ENCODE measurements around the gene AMZ1. TPM values are rescaled to one million over a fixed set of nuclear protein-coding genes. Genes with fewer than 3 reads are reported as not detected.
A peak's percentile ranks its signal among the peaks of the same experiment; 100 is the strongest.

AMZ1 gene
- total and polyA plus RNA-seq, 2 donors (not counting 1 experiment from before 2014, with no cell fraction given): 0.26 to 0.33 TPM

DNA sequence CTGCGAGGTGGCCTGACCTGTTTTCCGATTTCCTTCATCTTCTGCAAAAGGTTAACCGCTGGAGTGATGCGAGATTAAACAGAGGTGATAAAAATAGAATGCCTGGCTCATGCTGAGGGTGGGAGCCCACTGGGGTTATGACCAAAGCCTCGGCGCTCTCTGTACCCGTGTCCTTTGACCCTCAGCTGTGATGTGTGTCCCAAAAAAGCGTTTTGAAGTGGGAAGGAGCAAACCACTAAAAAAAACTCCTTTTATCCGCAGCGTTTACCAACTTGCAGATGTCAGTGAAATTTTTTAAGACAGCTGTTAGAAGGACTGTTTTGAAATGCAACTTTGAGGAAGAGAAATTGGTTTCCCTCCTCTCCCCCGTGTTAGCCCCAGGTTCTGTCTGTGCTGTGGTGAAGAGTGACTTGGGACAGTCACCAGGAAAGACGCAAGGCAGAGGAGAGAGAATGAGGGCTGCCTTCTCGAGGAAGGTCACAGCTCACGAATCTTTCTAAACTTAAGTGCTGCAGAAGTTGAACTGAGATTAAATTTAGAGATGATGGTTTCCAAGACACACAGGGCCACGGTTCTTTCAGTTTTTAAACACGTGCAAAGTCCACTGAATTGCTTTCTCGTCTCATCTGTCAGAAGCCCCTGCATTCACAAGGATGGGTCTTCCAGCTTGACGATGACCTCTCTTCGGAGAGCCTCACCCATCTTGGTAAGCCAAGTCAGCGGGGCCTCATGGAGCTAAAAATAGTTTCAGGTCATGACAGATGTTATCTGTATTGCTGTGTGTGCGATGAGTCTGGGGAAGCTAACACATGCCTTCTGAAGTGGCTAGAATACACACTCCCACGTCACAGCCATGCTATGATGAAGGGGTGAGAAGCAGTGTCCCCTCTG, 27.6 kb downstream of the AMZ1 start:
- Histone ChIP-seq H3K36me3 (ENCODE audit: control insufficient read depth, insufficient read depth, low read length) (peaks cover 4% of the 10 kb centered on the region), H3K27ac (ENCODE audit: insufficient read depth, low read length) (no peak overlapping the region), H3K9me3 (ENCODE audit: control insufficient read depth, insufficient read depth, low read depth, low read length) (no peaks in the 10 kb centered on the region), H3K27me3 (ENCODE audit: control insufficient read depth, insufficient read depth, low read length) (no peaks in the 10 kb centered on the region), H4K20me1 (ENCODE audit: control insufficient read depth, extremely low read depth, insufficient read depth, low read length) (no peaks in the 10 kb centered on the region), H3K4me2 (ENCODE audit: extremely low read depth, insufficient read depth, low read length) (no peak overlapping the region), H3K4me1 (ENCODE audit: control insufficient read depth, extremely low read depth, insufficient read depth, low read length) (peaks cover 22% of the 10 kb centered on the region), H2AFZ (ENCODE audit: low read length) (no peak overlapping the region), H3K4me3 (replicated peaks in 1 of 4; ENCODE audit: control extremely low read depth in 1 of 4, insufficient read depth in 1 of 4, low read depth in 3 of 4, low read length in 4 of 4) (no peak overlapping the region), H3K79me2 (ENCODE audit: control insufficient read depth, insufficient read depth, low read length) (no peaks in the 10 kb centered on the region), H3K9ac (ENCODE audit: insufficient read depth, low read length) (no peak overlapping the region)
- TF ChIP-seq EZH2 (IDR thresholded peaks at IDR 0.05; ENCODE audit: low read length, missing control alignments): no peak
- TF ChIP-seq, protein P1, sequence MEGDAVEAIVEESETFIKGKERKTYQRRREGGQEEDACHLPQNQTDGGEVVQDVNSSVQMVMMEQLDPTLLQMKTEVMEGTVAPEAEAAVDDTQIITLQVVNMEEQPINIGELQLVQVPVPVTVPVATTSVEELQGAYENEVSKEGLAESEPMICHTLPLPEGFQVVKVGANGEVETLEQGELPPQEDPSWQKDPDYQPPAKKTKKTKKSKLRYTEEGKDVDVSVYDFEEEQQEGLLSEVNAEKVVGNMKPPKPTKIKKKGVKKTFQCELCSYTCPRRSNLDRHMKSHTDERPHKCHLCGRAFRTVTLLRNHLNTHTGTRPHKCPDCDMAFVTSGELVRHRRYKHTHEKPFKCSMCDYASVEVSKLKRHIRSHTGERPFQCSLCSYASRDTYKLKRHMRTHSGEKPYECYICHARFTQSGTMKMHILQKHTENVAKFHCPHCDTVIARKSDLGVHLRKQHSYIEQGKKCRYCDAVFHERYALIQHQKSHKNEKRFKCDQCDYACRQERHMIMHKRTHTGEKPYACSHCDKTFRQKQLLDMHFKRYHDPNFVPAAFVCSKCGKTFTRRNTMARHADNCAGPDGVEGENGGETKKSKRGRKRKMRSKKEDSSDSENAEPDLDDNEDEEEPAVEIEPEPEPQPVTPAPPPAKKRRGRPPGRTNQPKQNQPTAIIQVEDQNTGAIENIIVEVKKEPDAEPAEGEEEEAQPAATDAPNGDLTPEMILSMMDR (conservative IDR thresholded peaks at IDR 0.05 in 1 of 2, IDR thresholded peaks at IDR 0.05 in 1 of 2; ENCODE audit: low read depth in 1 of 2, low read length in 2 of 2): no peak
- DNase-seq (ENCODE audit: low read depth in 2 of 2): peak in 1 of 2 donors; percentile 26

DNA sequence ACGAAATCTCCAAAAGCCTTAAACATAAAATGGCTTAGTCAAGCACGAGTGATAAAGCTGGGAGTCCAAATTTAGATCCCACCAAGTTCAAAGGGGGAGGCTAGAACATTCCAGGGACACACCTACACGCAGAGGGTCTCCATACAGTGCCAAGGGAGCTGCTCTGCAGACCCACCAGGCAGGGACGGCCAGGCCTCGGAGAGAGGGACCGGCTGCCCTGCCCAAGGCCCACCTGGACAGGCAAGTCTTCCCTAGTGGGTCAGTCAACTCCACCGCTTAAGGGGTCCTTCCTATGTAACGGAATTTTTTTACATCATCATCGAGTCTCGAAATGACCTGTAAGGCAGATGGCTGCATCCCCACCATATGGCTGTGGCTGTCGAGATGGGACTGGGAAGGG, 28.5 kb downstream of the AMZ1 start:
- Histone ChIP-seq H2AFZ (ENCODE audit: low read length) (no peak overlapping the region), H3K9me3 (ENCODE audit: control insufficient read depth, insufficient read depth, low read depth, low read length) (no peaks in the 10 kb centered on the region), H3K4me3 (replicated peaks in 1 of 4; ENCODE audit: control extremely low read depth in 1 of 4, insufficient read depth in 1 of 4, low read depth in 3 of 4, low read length in 4 of 4) (no peak overlapping the region), H3K4me1 (ENCODE audit: control insufficient read depth, extremely low read depth, insufficient read depth, low read length) (peaks cover 22% of the 10 kb centered on the region), H3K79me2 (ENCODE audit: control insufficient read depth, insufficient read depth, low read length) (no peaks in the 10 kb centered on the region), H3K9ac (ENCODE audit: insufficient read depth, low read length) (no peak overlapping the region), H3K36me3 (ENCODE audit: control insufficient read depth, insufficient read depth, low read length) (peaks cover 8% of the 10 kb centered on the region), H3K4me2 (ENCODE audit: extremely low read depth, insufficient read depth, low read length) (no peak overlapping the region), H4K20me1 (ENCODE audit: control insufficient read depth, extremely low read depth, insufficient read depth, low read length) (no peaks in the 10 kb centered on the region), H3K27ac (ENCODE audit: insufficient read depth, low read length) (no peak overlapping the region), H3K27me3 (ENCODE audit: control insufficient read depth, insufficient read depth, low read length) (no peaks in the 10 kb centered on the region)
- no peak for DNase-seq (ENCODE audit: low read depth in 2 of 2)
- TF ChIP-seq EZH2 (IDR thresholded peaks at IDR 0.05; ENCODE audit: low read length, missing control alignments): no peak
- TF ChIP-seq, protein P1 (conservative IDR thresholded peaks at IDR 0.05 in 1 of 2, IDR thresholded peaks at IDR 0.05 in 1 of 2; ENCODE audit: low read depth in 1 of 2, low read length in 2 of 2): no peak

DNA sequence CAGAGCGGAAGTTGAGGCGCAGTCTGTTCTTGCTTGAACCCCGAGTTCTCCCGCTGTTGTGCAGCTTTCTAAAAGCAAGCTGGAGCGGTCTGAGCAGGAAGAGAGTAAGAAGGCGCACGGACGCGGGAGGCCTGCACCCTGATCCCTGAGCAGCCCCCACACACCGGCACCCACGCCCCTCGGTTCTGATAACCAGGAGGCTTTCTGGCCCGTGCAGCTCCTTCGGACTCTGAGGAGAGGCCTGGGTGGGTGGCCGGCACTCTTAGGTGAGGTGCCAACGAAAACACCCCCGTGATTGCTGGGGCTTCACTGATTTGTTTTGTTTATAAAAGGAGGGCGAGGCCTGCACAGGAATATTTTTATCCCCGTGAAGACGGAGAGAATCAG, 28.9 kb downstream of the AMZ1 start:
- H3K4me2 ChIP-seq (ENCODE audit: extremely low read depth, insufficient read depth, low read length): no peak overlapping the region
- no peak overlapping the region for H3K9ac ChIP-seq (ENCODE audit: insufficient read depth, low read length)
- H3K36me3 ChIP-seq (ENCODE audit: control insufficient read depth, insufficient read depth, low read length): peaks cover 9% of the 10 kb centered on the region
- H2AFZ ChIP-seq (ENCODE audit: low read length): no peak overlapping the region
- H3K9me3 ChIP-seq (ENCODE audit: control insufficient read depth, insufficient read depth, low read depth, low read length): no peaks in the 10 kb centered on the region
- H3K79me2 ChIP-seq (ENCODE audit: control insufficient read depth, insufficient read depth, low read length): no peaks in the 10 kb centered on the region
- peak overlapping the region; percentile 50 for H3K27ac ChIP-seq (ENCODE audit: insufficient read depth, low read length)
- no peak overlapping the region for H3K4me3 ChIP-seq (replicated peaks in 1 of 4; ENCODE audit: control extremely low read depth in 1 of 4, insufficient read depth in 1 of 4, low read depth in 3 of 4, low read length in 4 of 4)
- no peaks in the 10 kb centered on the region for H3K27me3 ChIP-seq (ENCODE audit: control insufficient read depth, insufficient read depth, low read length)
- DNase-seq (ENCODE audit: low read depth in 2 of 2): no peak
- H3K4me1 ChIP-seq (ENCODE audit: control insufficient read depth, extremely low read depth, insufficient read depth, low read length): peaks cover 22% of the 10 kb centered on the region
- no peaks in the 10 kb centered on the region for H4K20me1 ChIP-seq (ENCODE audit: control insufficient read depth, extremely low read depth, insufficient read depth, low read length)
- TF ChIP-seq, protein P1 (conservative IDR thresholded peaks at IDR 0.05 in 1 of 2, IDR thresholded peaks at IDR 0.05 in 1 of 2; ENCODE audit: low read depth in 1 of 2, low read length in 2 of 2): no peak
- no peak for TF ChIP-seq EZH2 (IDR thresholded peaks at IDR 0.05; ENCODE audit: low read length, missing control alignments)
